Smooth muscle cell (in vitro differentiated cells): ENCODE measurements around the gene PLSCR2. TPM values are rescaled to one million over a fixed set of nuclear protein-coding genes. Genes with fewer than 3 reads are reported as not detected.
"Not testable (repeated sequence)": the region's sequence is repeated elsewhere in the genome, so short reads cannot be mapped to it uniquely, and the experiment has no call there.

ENCODE experiments used
- DNase-seq: peaks from one replicate; lab custom pipeline; 2025; ENCODE audit not compliant: unreplicated experiment; lab: John Stamatoyannopoulos, UW
- H2AFZ ChIP-seq: fragments of 200-600 bp; sonication (generic); 2 replicates; pipeline ENCODE4 v1.6.0; 2016; ENCODE audit warnings: antibody characterized with exemption, low read depth, mild to moderate bottlenecking
- H3F3A ChIP-seq: fragments of 200-600 bp; sonication (generic); 2 replicates; pipeline ENCODE4 v1.6.0; 2017; ENCODE audit warnings: antibody characterized with exemption, low read depth
- H3K27ac ChIP-seq: fragments of 200-600 bp; sonication (generic); 2 replicates; pipeline ENCODE4 v1.5.1; 2016; ENCODE audit warnings: low read depth, mild to moderate bottlenecking
- H3K27me3 ChIP-seq: fragments of 200-600 bp; sonication (generic); 2 replicates; pipeline ENCODE4 v1.6.1; 2016; ENCODE audit warnings: low read depth, mild to moderate bottlenecking
- H3K36me3 ChIP-seq: fragments of 200-600 bp; sonication (generic); 2 replicates; pipeline ENCODE4 v1.5.1; 2016; ENCODE audit warnings: low read depth
- H3K4me1 ChIP-seq: fragments of 200-600 bp; sonication (generic); 2 replicates; pipeline ENCODE4 v1.5.1; 2016; ENCODE audit warnings: low read depth
- H3K4me2 ChIP-seq: fragments of 200-600 bp; sonication (generic); 2 replicates; pipeline ENCODE4 v1.6.0; 2016; ENCODE audit warnings: mild to moderate bottlenecking
- H3K4me3 ChIP-seq: fragments of 200-600 bp; sonication (generic); 2 replicates; pipeline ENCODE4 v1.5.1; 2016; ENCODE audit warnings: mild to moderate bottlenecking
- H3K79me2 ChIP-seq: fragments of 200-600 bp; sonication (generic); 2 replicates; pipeline ENCODE4 v1.6.0; 2016; ENCODE audit warnings: low read depth, mild to moderate bottlenecking
- H3K9ac ChIP-seq: fragments of 200-600 bp; sonication (generic); 2 replicates; pipeline ENCODE4 v1.6.0; 2016; ENCODE audit warnings: low read depth
- H3K9me3 ChIP-seq: fragments of 200-600 bp; sonication (generic); replicated peaks from 2 replicates; pipeline ENCODE4 v1.5.1; 2016; ENCODE audit warnings: low read depth
- H4K20me1 ChIP-seq: fragments of 200-600 bp; sonication (generic); 2 replicates; pipeline ENCODE4 v1.6.0; 2016; ENCODE audit warnings: low read depth
- CTCF ChIP-seq: fragments of 200-600 bp; sonication (generic); IDR thresholded peaks from 2 replicates; pipeline ENCODE4 v1.5.1; 2017; ENCODE audit warnings: borderline replicate concordance, mild to moderate bottlenecking, antibody characterized with exemption; ENCODE audit not compliant: insufficient read depth, poor library complexity, severe bottlenecking
- WGBS: methylation state at CpG from one replicate; pipeline ENCODE4 v1.1.7; 2016; ENCODE audit warnings: low lambda C conversion rate; 5-methylcytosine and 5-hydroxymethylcytosine counted together
- polyA plus RNA-seq: library from polyadenylated mRNA; unstranded; fragments of >200 nt; fragmentation: Nextera tagmentation; extraction: Ambion mirVana; gene quantifications from 2 replicates; pipeline ENCODE4 v1.2.1, GENCODE V29; 2016
- total RNA-seq: library from RNA; depleted of rRNA; stranded (reverse); fragments of >200 nt; gene quantifications from 2 replicates; pipeline ENCODE4 v1.2.3, GENCODE V29; 2014

The PLSCR2 gene
- total and polyA plus RNA-seq, 2 experiments from 2014 or later = 0.58 TPM; not detected in 1

GRCh38 chr3:146454796-146455195 lies 14.6 kb downstream of the PLSCR2 start:
- no peak for TF ChIP-seq CTCF
- Histone ChIP-seq H3K4me1 (no peaks in the 10 kb centered on the region), H2AFZ (no peak overlapping the region), H3K27ac (no peak overlapping the region), H3K27me3 (no peaks in the 10 kb centered on the region), H3K36me3 (no peaks in the 10 kb centered on the region), H3K79me2 (no peaks in the 10 kb centered on the region), H3K4me2 (no peak overlapping the region), H3K4me3 (no peak overlapping the region), H3K9ac (no peak overlapping the region), H3F3A (no peaks in the 10 kb centered on the region), H3K9me3 (no peaks in the 10 kb centered on the region), H4K20me1 (no peaks in the 10 kb centered on the region)
- DNase-seq = no peak
- WGBS = 92% methylated on average over 3 of the region's 3 CpGs

- no peaks in the 10 kb centered on the region for H3K79me2 ChIP-seq
- no peaks in the 10 kb centered on the region for H4K20me1 ChIP-seq
- H3K4me1 ChIP-seq = no peaks in the 10 kb centered on the region
- no peaks in the 10 kb centered on the region for H3K27me3 ChIP-seq
- H3F3A ChIP-seq = no peaks in the 10 kb centered on the region
- no peak overlapping the region for H3K4me3 ChIP-seq
- no peak overlapping the region for H3K9ac ChIP-seq
- H2AFZ ChIP-seq = no peak overlapping the region
- TF ChIP-seq CTCF = no peak
- DNase-seq = no peak
- H3K27ac ChIP-seq = no peak overlapping the region
- no peaks in the 10 kb centered on the region for H3K36me3 ChIP-seq
- H3K4me2 ChIP-seq = no peak overlapping the region
- H3K9me3 ChIP-seq = no peaks in the 10 kb centered on the region
These were observed 19.7 kb downstream of the PLSCR2 start for GRCh38 chr3:146449613-146450012.

GRCh38 chr3:146449076-146449475 lies 20.3 kb downstream of the PLSCR2 start:
- H3K9ac ChIP-seq = no peak overlapping the region
- H3K4me1 ChIP-seq = no peaks in the 10 kb centered on the region
- H3K79me2 ChIP-seq = no peaks in the 10 kb centered on the region
- no peak overlapping the region for H3K4me2 ChIP-seq
- no peaks in the 10 kb centered on the region for H3K9me3 ChIP-seq
- no peak for TF ChIP-seq CTCF
- H4K20me1 ChIP-seq = no peaks in the 10 kb centered on the region
- H2AFZ ChIP-seq = no peak overlapping the region
- H3K36me3 ChIP-seq = no peaks in the 10 kb centered on the region
- WGBS = 85% methylated on average over 1 of the region's 1 CpG
- H3K27me3 ChIP-seq = no peaks in the 10 kb centered on the region
- no peaks in the 10 kb centered on the region for H3F3A ChIP-seq
- no peak overlapping the region for H3K27ac ChIP-seq
- DNase-seq = no peak
- no peak overlapping the region for H3K4me3 ChIP-seq

- H3K9ac ChIP-seq = no peak overlapping the region
- no peak for DNase-seq
- no peak overlapping the region for H3K4me2 ChIP-seq
- H3K4me1 ChIP-seq = no peaks in the 10 kb centered on the region
- H3K36me3 ChIP-seq = no peaks in the 10 kb centered on the region
- no peaks in the 10 kb centered on the region for H3K27me3 ChIP-seq
- no peak for TF ChIP-seq CTCF
- H3F3A ChIP-seq = no peaks in the 10 kb centered on the region
- H3K79me2 ChIP-seq = no peaks in the 10 kb centered on the region
- no peak overlapping the region for H3K4me3 ChIP-seq
- H3K27ac ChIP-seq = no peak overlapping the region
- H4K20me1 ChIP-seq = no peaks in the 10 kb centered on the region
- no peak overlapping the region for H2AFZ ChIP-seq
- no peaks in the 10 kb centered on the region for H3K9me3 ChIP-seq
- 100% methylated on average over 1 of the region's 1 CpG for WGBS
These were observed 23.3 kb downstream of the PLSCR2 start for GRCh38 chr3:146446026-146446425.

- H3K79me2 ChIP-seq, H3F3A ChIP-seq, H2AFZ ChIP-seq, H3K4me2 ChIP-seq, H3K9me3 ChIP-seq, H3K4me1 ChIP-seq, H3K27ac ChIP-seq, DNase-seq, H3K27me3 ChIP-seq, H3K4me3 ChIP-seq, H3K36me3 ChIP-seq, H4K20me1 ChIP-seq, H3K9ac ChIP-seq: not testable (repeated sequence)
- WGBS = 94% methylated on average over 5 of the region's 5 CpGs
These were observed 29.1 kb downstream of the PLSCR2 start for GRCh38 chr3:146440310-146440709.
